ENCODE measurements around the gene MLH1. TPM values are rescaled to one million over a fixed set of nuclear protein-coding genes. Genes with fewer than 3 reads are reported as not detected.

Gene MLH1
- total RNA-seq, 1 donor from 2014 or later = 61.6 TPM

DNA sequence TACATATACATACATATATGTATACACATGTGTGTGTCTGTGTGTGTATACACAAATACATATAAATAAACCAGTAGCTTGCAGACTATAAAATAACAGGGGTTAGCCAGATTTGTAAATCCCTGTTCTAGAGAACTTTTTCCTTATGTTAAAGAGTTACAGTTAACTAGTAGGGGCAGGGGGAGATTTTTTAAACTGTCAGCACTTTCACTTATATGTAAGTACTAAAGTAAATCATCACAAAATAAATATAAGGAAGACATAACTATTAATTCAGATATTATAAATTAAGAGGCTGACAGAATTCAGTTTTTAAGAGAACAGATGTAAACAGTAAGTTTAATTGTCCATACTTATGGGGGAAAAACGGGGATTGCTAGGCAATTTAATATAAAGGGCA lies 107.1 kb downstream of the MLH1 start:
- Histone ChIP-seq H3K4me1 (no peaks in the 10 kb centered on the region), H3K27ac (no peak overlapping the region), H3K27me3 (no peaks in the 10 kb centered on the region), H3K9me3 (no peaks in the 10 kb centered on the region), H3K36me3 (no peaks in the 10 kb centered on the region), H3K4me3 (no peak overlapping the region)
- TF ChIP-seq POLR2A (IDR thresholded peaks at IDR 0.05) (no peak), POLR2AphosphoS5 (IDR thresholded peaks at IDR 0.05; ENCODE audit: insufficient read depth in 1 of 2, low read depth in 1 of 2) (no peak)
- intact Hi-C loops (cut with DNase I) = no loop called here
- DNase-seq (ENCODE audit: extremely low spot score in 2 of 2) = no peak

Small RNA genes within 50 kb of the gene (small RNA-seq; reads per million reads assigned to genes)
- not detected for gene RF00019
- not detected for gene RNU6ATAC4P

Other genes starting within 250 kb of the MLH1 start
- gene DCLK3, start 229.0 kb upstream of the MLH1 start, total RNA-seq = not detected
- gene TRANK1, start 48.5 kb upstream of the MLH1 start, total RNA-seq = 17.7 TPM
- 10.8 TPM for gene EPM2AIP1, start 387 bp upstream of the MLH1 start, total RNA-seq
- gene LRRFIP2, start 181.1 kb downstream of the MLH1 start, total RNA-seq = 74.2 TPM
- gene GOLGA4, start 249.8 kb downstream of the MLH1 start, total RNA-seq = 69.0 TPM